DMS114 treated with DMSO at 0.1 percent for 48 hours (cell line): ENCODE results near the gene DUSP23.

Experiments
- DNase-seq: peaks from one replicate; lab custom pipeline; 2025; ENCODE audit not compliant: unreplicated experiment; lab: John Stamatoyannopoulos, UW

DUSP23 gene

DNA sequence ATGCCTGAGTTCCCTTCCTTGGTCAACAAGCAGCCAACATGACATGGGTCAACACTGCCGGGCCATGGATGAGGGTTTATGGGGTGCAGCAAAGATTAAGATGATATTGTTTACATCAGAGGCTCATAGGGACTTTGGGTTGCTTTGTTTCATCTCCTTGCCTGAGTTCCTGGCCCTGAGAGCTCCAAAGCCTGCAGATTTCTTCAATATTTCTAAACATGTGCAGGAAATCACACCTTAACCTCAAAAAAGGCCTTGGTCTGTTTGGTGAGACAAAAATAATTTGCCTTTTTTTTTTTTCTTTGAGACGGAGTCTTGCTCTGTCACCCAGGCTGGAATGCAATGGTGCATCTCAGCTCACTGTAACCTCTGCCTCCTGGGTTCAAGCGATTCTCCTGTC lies 46.8 kb downstream of the DUSP23 start:
- no peak for DNase-seq

DNA sequence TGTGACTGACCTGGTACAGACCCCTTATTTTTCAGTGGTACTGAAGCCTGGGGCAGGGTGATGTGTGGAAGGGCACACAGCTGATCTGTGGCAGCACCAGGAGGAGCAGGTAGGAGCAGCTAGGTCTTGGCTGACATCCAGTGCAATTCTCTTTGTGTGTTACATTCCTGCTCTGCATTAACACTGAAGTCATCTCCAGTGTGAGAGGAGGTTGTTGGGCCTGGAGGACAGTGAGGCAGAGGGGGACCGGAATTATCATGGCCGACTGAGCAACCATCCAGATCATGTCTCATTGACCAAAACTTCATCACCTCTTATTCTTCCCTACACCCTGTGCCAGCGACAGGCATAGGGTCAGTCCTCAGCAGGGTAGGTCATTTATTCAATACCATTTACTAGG lies 47.4 kb downstream of the DUSP23 start:
- no peak for DNase-seq

DNA sequence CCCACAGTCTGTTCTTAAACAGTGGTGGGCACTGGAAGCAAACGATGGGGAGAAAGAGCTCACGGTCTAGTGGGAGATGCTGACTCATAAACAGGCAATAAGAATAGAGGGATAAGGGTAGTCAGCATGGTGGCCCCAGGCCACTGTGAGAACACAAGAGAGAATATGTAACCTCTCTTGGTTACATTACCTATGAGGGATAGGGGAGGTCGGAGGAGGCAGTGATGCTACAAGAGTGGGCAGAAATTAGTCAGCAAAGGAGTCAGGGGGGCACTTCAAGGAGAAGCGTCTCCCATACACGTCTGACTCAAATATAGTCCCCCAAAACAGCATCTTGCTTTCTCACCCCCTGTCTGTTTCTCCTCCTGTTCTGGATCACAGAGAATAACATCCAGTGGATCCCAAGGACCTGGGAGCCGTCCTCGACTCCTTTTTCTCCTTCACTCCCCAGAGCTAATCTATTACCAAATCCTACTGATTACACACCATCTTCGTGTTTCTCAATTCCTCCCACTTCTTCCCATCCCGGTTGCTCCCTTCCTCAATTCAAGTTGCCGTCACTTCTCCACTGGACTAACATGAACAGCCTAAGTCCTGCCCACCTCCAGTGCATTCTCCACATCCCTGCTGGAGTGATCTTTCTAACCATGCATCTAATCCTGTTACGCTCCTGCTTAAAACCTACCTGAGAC lies 48.0 kb downstream of the DUSP23 start:
- DNase-seq = no peak

DNA sequence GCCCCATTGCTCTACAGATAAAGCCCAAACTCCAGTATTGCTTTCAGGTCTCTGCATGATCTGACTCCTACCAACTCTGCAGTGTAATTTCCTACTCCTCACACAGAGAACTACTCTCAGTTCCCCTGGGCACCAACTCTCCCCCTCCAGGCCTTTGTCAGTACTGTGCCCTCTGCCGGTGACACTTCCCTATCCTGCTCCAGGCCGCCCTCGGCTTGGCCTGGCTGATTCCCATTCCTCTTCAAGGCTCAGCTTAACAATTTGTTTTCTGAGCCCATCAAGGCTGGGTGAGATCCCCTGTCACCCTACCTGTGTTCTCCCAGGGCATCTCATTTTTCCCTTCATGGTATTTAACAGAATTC lies 48.5 kb downstream of the DUSP23 start:
- DNase-seq = no peak

DNA sequence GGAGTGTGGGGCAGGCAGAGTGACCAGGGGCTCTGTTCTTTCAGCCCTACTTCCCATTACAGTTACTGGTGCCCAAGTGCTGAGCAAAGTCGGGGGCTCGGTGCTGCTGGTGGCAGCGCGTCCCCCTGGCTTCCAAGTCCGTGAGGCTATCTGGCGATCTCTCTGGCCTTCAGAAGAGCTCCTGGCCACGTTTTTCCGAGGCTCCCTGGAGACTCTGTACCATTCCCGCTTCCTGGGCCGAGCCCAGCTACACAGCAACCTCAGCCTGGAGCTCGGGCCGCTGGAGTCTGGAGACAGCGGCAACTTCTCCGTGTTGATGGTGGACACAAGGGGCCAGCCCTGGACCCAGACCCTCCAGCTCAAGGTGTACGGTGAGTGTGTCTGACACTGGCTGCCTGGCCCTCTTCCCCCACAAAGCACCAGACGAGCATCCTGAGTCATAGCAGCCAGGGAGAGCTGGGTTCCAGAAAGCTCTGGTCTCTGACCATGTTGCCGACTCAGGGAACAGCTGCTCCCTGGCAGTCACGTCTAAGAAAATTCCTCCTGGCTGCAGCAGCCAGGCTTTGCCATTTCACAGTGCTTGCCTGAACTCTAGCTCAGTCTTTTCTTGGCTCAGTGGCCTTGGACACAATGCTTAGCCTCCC lies 49.2 kb downstream of the DUSP23 start:
- no peak for DNase-seq

DNA sequence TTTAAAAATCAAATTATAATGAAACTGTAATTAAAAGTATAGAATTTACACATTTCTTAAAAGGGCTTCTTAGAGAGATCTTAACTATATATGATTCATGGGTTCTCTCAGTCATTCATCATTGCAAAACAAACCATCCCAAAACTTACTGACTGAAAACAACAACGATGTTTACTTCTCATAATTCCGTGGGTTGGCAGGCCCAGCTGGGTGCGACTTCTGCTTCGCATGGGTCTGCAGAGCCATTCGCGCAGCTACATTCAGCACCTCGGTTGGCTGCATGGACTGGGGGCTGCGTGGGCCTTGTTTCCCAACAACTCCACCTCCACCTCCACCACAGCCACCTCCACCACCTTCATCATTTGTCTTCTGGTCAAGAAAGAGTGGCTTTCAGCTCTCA lies 50.0 kb downstream of the DUSP23 start:
- DNase-seq = no peak

DNA sequence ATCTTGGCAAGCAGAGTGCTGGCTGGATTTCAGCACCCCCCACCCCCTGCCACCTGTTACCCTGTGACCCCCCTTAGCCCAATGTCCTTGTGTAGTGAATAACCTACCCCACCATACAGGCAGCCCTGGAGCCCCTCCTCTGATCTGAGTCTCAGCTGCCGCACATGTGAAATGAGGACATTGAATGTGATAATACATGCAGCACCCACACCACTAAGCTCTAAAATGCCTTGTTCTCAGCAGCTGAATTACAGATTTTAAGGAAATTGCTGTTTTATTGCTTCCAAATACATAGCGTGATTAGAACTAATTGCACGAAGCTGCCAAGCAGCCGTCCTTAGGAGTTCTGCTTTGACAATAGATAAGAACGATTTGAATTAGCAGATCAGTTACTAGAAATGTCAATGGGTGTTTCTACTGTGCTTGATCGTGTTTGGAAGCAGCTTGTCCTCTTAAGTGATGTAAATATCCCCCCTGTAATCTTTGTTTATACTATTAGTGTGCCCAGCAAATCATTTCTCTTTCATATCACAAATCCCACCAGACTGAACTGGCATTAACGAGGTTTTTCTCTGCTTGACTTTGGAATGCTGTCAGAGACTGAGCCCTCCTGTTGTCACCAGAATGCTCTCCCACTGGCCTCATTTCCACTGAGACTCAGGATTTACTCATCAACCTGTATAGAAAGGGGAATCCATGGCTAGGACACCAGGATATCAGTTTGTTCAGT lies 50.8 kb downstream of the DUSP23 start:
- DNase-seq = no peak
